SK-N-SH treated with all-trans-retinoic acid at 6 μM for 48 hours (cell line): Measurements from ENCODE around the gene HSPA9.

Experiments used
- GLIS3 ChIP-seq: fragments of 250-450 bp; sonication (Bioruptor Pico); IDR thresholded peaks from 2 replicates; pipeline ENCODE4 v1.5.0; 2020; ENCODE audit warnings: mild to moderate bottlenecking, moderate library complexity
- OSR1 ChIP-seq: fragments of 250-450 bp; sonication (Bioruptor Pico); IDR thresholded peaks from 2 replicates; pipeline ENCODE4 v1.8.0; 2022; ENCODE audit warnings: moderate library complexity, mild to moderate bottlenecking, inconsistent platforms
- SNAI2 ChIP-seq: fragments of 250-450 bp; sonication (Bioruptor Pico); IDR thresholded peaks from 2 replicates; pipeline ENCODE4 v1.5.0; 2020; ENCODE audit warnings: mild to moderate bottlenecking, moderate library complexity
- TCF4 ChIP-seq: fragments of 250-450 bp; sonication (Bioruptor Pico); IDR thresholded peaks from 2 replicates; pipeline ENCODE4 v1.8.0; 2021; ENCODE audit warnings: mild to moderate bottlenecking, moderate library complexity, borderline replicate concordance
- TOX ChIP-seq: fragments of 250-450 bp; sonication (Bioruptor Pico); IDR thresholded peaks from 2 replicates; pipeline ENCODE4 v1.8.0; 2021; ENCODE audit warnings: mild to moderate bottlenecking, moderate library complexity, borderline replicate concordance
- ZFP3 ChIP-seq: fragments of 250-450 bp; sonication (Bioruptor Pico); IDR thresholded peaks from 2 replicates; pipeline ENCODE4 v1.5.0; 2020; ENCODE audit warnings: mild to moderate bottlenecking, moderate library complexity
- ZNF8 ChIP-seq: fragments of 450-650 bp; formaldehyde crosslinking; IDR thresholded peaks from 2 replicates; pipeline ENCODE4 v1.5.0; 2020; ENCODE audit warnings: mild to moderate bottlenecking, moderate library complexity
- TF ChIP-seq, protein P1 (sequence below): fragments of 250-450 bp; sonication (Bioruptor Pico); IDR thresholded peaks from 2 replicates; pipeline ENCODE4 v1.8.0; 2020; ENCODE audit warnings: mild to moderate bottlenecking, moderate library complexity, borderline replicate concordance

DNA sequence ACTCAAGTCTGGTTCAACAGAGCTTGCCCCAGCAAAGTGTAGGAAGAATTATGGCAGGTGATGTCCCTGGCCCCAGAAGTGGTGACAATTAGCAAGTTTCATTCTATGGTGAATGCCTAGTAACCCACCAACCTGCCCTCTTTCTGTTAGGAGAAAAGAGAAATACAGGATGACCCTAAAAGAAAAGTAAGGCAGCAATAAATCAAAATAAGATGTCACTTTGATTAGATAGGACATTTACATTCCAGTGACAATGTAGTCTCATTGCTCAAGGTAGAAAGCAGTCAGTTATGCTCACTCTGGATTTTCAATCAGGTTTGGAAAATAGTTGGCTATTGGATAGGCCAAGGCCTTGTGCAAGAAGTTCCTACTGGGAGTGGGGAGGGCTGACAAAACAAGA is 5.6 kb upstream of the HSPA9 start:
- no peak for TF ChIP-seq TOX
- TF ChIP-seq SNAI2: no peak
- TF ChIP-seq, protein P1, sequence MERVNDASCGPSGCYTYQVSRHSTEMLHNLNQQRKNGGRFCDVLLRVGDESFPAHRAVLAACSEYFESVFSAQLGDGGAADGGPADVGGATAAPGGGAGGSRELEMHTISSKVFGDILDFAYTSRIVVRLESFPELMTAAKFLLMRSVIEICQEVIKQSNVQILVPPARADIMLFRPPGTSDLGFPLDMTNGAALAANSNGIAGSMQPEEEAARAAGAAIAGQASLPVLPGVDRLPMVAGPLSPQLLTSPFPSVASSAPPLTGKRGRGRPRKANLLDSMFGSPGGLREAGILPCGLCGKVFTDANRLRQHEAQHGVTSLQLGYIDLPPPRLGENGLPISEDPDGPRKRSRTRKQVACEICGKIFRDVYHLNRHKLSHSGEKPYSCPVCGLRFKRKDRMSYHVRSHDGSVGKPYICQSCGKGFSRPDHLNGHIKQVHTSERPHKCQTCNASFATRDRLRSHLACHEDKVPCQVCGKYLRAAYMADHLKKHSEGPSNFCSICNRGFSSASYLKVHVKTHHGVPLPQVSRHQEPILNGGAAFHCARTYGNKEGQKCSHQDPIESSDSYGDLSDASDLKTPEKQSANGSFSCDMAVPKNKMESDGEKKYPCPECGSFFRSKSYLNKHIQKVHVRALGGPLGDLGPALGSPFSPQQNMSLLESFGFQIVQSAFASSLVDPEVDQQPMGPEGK: no peak
- TF ChIP-seq TCF4 (CRISPR knock-in tag): no peak
- TF ChIP-seq GLIS3 (CRISPR knock-in tag): no peak
- no peak for TF ChIP-seq ZNF8 (CRISPR knock-in tag)
- TF ChIP-seq ZFP3 (CRISPR knock-in tag): no peak
- no peak for TF ChIP-seq OSR1
